ENCODE measurements around the gene RFX4. TPM values are rescaled to one million over a fixed set of nuclear protein-coding genes. Genes with fewer than 3 reads are reported as not detected.

RFX4 gene
- total and polyA plus RNA-seq, 2 donors (not counting 1 experiment from before 2014, with no cell fraction given), result not detected

DNA sequence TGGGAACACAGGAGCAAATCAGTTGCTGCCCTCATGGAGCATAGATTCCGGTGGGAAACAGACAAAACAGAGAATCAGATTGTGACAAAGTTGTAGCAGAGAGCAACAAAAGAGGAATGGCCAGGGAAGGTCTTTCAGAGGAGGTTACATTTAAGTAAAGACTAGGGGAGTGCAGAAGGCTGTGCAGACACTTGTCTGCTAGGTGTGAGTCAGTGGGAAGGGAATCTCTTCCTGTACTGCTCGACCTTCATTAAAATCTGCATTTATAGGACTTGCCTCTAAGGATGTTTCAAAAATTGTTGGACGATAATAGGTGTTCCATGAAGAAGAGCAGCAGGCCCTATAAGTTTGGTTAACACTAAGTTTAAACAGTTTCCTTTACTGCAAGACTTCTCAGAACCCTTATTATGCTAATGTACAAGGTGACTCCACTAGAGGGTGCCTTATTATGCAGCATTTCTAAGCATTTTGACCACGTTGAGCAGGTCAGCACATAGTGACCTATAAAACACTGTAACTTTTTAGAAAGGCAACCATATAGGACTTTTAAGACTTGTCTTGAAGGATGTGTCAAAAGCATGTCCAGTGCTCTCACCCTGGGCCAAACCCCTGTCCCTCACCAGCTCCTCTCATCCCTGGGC, 99.9 kb downstream of the RFX4 start:
- Histone ChIP-seq H3K27ac (ENCODE audit: insufficient read depth, low read length) (no peak overlapping the region), H3K36me3 (ENCODE audit: control insufficient read depth, insufficient read depth, low read length) (no peaks in the 10 kb centered on the region), H3K9me3 (ENCODE audit: control insufficient read depth, insufficient read depth, low read depth, low read length) (no peaks in the 10 kb centered on the region), H3K4me1 (ENCODE audit: control insufficient read depth, extremely low read depth, insufficient read depth, low read length) (no peaks in the 10 kb centered on the region), H3K4me2 (ENCODE audit: extremely low read depth, insufficient read depth, low read length) (no peak overlapping the region), H4K20me1 (ENCODE audit: control insufficient read depth, extremely low read depth, insufficient read depth, low read length) (no peaks in the 10 kb centered on the region), H3K9ac (ENCODE audit: insufficient read depth, low read length) (no peak overlapping the region), H3K4me3 (replicated peaks in 1 of 4; ENCODE audit: control extremely low read depth in 1 of 4, insufficient read depth in 1 of 4, low read depth in 3 of 4, low read length in 4 of 4) (no peak overlapping the region), H2AFZ (ENCODE audit: low read length) (no peak overlapping the region), H3K27me3 (ENCODE audit: control insufficient read depth, insufficient read depth, low read length) (peaks cover 2% of the 10 kb centered on the region), H3K79me2 (ENCODE audit: control insufficient read depth, insufficient read depth, low read length) (no peaks in the 10 kb centered on the region)
- peak; percentile 20 to 51 for DNase-seq (ENCODE audit: low read depth in 2 of 2)
- TF ChIP-seq, protein P1, sequence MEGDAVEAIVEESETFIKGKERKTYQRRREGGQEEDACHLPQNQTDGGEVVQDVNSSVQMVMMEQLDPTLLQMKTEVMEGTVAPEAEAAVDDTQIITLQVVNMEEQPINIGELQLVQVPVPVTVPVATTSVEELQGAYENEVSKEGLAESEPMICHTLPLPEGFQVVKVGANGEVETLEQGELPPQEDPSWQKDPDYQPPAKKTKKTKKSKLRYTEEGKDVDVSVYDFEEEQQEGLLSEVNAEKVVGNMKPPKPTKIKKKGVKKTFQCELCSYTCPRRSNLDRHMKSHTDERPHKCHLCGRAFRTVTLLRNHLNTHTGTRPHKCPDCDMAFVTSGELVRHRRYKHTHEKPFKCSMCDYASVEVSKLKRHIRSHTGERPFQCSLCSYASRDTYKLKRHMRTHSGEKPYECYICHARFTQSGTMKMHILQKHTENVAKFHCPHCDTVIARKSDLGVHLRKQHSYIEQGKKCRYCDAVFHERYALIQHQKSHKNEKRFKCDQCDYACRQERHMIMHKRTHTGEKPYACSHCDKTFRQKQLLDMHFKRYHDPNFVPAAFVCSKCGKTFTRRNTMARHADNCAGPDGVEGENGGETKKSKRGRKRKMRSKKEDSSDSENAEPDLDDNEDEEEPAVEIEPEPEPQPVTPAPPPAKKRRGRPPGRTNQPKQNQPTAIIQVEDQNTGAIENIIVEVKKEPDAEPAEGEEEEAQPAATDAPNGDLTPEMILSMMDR (conservative IDR thresholded peaks at IDR 0.05 in 1 of 2, IDR thresholded peaks at IDR 0.05 in 1 of 2; ENCODE audit: low read depth in 1 of 2, low read length in 2 of 2), result peak in 1 of 2 donors; percentile 39
- no peak for TF ChIP-seq EZH2 (IDR thresholded peaks at IDR 0.05; ENCODE audit: low read length, missing control alignments)

DNA sequence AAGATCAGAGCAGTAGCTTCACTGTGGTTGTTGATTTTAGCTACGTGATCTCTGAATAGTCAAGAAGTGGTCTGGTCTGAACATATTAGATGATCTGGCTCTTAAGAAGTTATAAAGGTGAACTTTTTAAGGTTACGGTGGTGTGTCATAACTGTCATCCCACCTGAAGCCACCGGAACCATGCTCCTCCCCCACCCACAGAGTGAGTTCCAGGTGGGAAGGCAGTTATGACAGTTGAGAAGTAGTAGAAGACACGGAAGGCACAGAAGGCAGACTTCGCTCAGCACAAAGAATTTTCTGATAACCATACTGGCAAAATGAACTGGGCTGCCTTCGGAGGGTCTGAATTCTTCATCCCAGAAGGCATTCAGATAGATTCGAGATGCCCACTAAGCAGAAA, 101.7 kb downstream of the RFX4 start:
- H3K4me2 ChIP-seq (ENCODE audit: extremely low read depth, insufficient read depth, low read length), result no peak overlapping the region
- no peak for DNase-seq (ENCODE audit: low read depth in 2 of 2)
- TF ChIP-seq EZH2 (IDR thresholded peaks at IDR 0.05; ENCODE audit: low read length, missing control alignments), result no peak
- TF ChIP-seq, protein P1 (conservative IDR thresholded peaks at IDR 0.05 in 1 of 2, IDR thresholded peaks at IDR 0.05 in 1 of 2; ENCODE audit: low read depth in 1 of 2, low read length in 2 of 2), result no peak
- peaks cover 2% of the 10 kb centered on the region for H3K27me3 ChIP-seq (ENCODE audit: control insufficient read depth, insufficient read depth, low read length)
- H3K9me3 ChIP-seq (ENCODE audit: control insufficient read depth, insufficient read depth, low read depth, low read length), result no peaks in the 10 kb centered on the region
- H2AFZ ChIP-seq (ENCODE audit: low read length), result no peak overlapping the region
- H3K27ac ChIP-seq (ENCODE audit: insufficient read depth, low read length), result no peak overlapping the region
- no peaks in the 10 kb centered on the region for H3K36me3 ChIP-seq (ENCODE audit: control insufficient read depth, insufficient read depth, low read length)
- H3K9ac ChIP-seq (ENCODE audit: insufficient read depth, low read length), result no peak overlapping the region
- H4K20me1 ChIP-seq (ENCODE audit: control insufficient read depth, extremely low read depth, insufficient read depth, low read length), result no peaks in the 10 kb centered on the region
- no peaks in the 10 kb centered on the region for H3K4me1 ChIP-seq (ENCODE audit: control insufficient read depth, extremely low read depth, insufficient read depth, low read length)
- no peaks in the 10 kb centered on the region for H3K79me2 ChIP-seq (ENCODE audit: control insufficient read depth, insufficient read depth, low read length)
- H3K4me3 ChIP-seq (replicated peaks in 1 of 4; ENCODE audit: control extremely low read depth in 1 of 4, insufficient read depth in 1 of 4, low read depth in 3 of 4, low read length in 4 of 4), result no peak overlapping the region

GRCh38 chr12:106685381-106685780, 102.6 kb downstream of the RFX4 start:
- Histone ChIP-seq H3K4me1 (ENCODE audit: control insufficient read depth, extremely low read depth, insufficient read depth, low read length) (no peaks in the 10 kb centered on the region), H2AFZ (ENCODE audit: low read length) (no peak overlapping the region), H3K4me2 (ENCODE audit: extremely low read depth, insufficient read depth, low read length) (no peak overlapping the region), H4K20me1 (ENCODE audit: control insufficient read depth, extremely low read depth, insufficient read depth, low read length) (no peaks in the 10 kb centered on the region), H3K79me2 (ENCODE audit: control insufficient read depth, insufficient read depth, low read length) (no peaks in the 10 kb centered on the region), H3K27ac (ENCODE audit: insufficient read depth, low read length) (no peak overlapping the region), H3K27me3 (ENCODE audit: control insufficient read depth, insufficient read depth, low read length) (no peaks in the 10 kb centered on the region), H3K4me3 (replicated peaks in 1 of 4; ENCODE audit: control extremely low read depth in 1 of 4, insufficient read depth in 1 of 4, low read depth in 3 of 4, low read length in 4 of 4) (no peak overlapping the region), H3K36me3 (ENCODE audit: control insufficient read depth, insufficient read depth, low read length) (no peaks in the 10 kb centered on the region), H3K9me3 (ENCODE audit: control insufficient read depth, insufficient read depth, low read depth, low read length) (no peaks in the 10 kb centered on the region), H3K9ac (ENCODE audit: insufficient read depth, low read length) (no peak overlapping the region)
- TF ChIP-seq, protein P1 (conservative IDR thresholded peaks at IDR 0.05 in 1 of 2, IDR thresholded peaks at IDR 0.05 in 1 of 2; ENCODE audit: low read depth in 1 of 2, low read length in 2 of 2), result no peak
- TF ChIP-seq EZH2 (IDR thresholded peaks at IDR 0.05; ENCODE audit: low read length, missing control alignments), result no peak
- DNase-seq (ENCODE audit: low read depth in 2 of 2), result no peak
